Measurements from ENCODE around the gene CD1C.
A peak's percentile ranks its signal among the peaks of the same experiment; 100 is the strongest.
"Not testable (repeated sequence)": the region's sequence is repeated elsewhere in the genome, so short reads cannot be mapped to it uniquely, and the experiment has no call there.

The CD1C gene

DNA sequence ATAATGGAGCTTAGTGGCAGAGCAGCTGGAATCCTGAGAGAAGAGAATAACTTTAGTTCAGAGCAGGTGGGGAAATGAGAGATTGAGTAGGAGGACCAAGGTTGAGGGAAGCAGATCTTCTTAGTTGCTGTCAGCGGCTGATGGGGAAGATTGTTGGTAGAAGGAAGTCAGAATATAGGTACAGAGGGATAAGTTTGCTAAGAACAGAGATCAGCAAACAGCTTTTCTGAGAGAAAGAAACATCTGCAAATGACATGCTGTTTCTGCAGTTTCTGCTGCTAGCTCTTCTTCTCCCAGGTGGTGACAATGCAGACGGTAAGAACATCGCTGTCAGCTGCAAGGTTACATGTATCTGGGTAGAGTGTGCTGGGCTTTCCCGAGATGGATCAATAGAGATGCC lies at the start of gene CD1C:
CD1C (plus strand) TSS at position 113 of the 400 bp plus-strand sequence; CDS start at position 255, 142 bp downstream.
- DNase-seq, result no peak

DNA sequence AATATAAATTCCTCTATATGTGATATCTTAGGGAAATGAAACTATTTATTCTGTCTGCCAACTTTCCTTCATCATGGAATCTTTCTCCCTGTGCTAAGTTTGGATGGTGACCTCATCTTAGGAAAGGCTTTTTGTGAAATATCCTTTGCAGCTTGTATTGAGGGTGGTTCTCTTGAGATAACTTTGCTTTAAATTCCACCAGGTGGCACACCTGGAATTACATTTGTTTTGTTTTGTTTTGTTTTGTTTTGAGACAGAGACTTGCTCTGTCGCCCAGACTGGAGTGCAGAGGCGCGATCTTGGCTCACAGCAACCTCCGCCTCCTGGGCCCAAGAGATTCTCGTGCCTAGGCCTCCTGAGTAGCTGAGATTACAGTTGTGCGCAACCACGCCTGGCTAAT lies 43.1 kb upstream of the CD1C start:
- peak; percentile 21 for DNase-seq

DNA sequence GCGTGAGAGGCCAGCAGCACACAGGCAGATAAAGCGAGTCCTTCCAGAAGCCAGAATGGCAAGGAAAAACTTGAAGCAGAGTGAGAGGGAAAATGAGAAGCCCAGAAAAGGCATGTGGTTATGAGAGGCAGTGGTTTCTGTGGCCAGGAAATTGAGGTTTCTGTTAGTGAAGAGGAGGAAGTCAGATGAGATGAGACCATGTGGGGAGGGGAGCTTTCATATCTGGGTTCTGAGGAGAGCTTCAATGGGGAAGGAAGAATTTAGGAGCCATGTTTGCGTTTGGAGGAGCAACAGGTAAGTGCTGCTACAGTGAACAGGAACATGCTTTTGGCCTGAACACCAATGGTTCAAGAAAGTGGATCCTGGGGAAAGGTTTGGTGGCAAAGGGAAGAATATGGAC lies 41.6 kb upstream of the CD1C start:
- peak; percentile 90 for DNase-seq

DNA sequence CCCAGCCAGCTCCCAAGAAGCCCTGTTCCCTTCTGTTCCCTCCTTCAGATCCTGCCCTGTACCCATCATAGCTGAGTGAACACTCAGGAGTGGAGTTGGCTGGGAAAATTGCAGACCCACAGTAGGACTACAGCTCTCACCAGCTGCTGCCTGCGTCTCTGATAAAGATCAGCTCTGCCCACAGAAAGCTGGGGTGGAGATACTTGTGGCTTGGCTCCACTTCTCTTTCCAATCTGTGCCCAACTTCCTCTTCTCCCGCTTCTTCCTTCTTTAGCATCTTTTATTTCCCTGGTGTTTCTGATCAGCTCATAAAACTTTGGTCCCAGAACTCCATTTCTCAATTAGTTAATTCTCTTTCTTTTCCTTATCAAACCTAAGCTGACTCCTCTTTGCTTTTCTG lies 41.0 kb upstream of the CD1C start:
- peak; percentile 56 for DNase-seq

DNA sequence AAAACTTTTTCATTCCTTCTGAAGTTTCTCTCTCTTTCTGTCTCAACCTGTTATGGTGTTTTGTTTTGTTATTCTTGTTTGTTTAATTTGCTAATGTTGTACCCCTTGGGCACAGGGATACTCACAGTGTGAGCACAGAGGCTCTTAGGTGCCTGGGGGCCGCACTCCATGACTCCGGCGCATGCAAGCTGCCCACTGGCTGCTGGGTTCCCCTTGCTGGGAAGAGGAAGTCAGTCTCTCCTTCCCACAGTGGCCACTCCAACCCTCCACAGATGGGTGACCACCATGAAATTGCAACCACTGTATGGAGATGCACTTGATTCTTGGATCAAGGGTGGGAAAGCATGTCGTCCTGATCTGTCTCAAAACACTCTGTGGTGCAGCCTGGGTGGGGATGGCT lies 40.1 kb upstream of the CD1C start:
- DNase-seq, result no peak

DNA sequence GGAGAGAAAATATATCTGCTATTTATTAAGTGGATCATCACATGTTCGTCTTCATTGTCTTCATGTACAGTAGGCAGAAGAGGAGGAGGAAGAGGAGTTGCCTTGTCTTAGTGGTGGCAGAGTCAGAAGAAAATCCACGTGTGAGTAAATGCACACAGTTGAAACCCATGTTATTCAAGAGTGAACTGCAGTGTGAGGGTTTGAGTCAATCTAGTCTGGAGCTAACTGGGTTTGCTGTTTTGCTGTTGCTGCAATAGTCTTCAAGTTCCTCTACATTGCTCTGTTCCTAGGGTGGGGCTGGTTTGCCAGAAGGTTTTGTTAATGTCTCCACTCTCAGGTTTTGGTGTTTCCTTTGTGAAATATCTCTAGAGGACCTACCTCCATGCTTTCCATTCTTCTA lies 38.6 kb upstream of the CD1C start:
- no peak for DNase-seq

DNA sequence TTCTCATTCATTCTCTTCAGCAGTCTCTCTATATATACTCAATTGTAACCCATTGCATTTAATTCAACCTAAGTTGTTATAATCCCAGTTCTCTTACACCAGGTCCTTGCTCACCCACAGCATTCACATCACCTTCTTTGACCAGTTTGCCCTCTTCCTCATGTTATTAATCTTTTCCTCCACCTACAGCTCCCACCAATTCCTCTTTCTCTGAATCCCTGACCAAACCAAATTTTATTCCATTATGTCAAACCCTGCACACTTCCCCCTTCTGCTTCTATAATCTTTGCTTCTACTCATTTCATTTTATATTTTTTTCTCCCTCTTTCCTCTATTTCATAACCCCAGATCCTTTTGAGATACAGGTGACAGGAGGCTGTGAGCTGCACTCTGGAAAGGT lies 34.1 kb upstream of the CD1C start:
- no peak for DNase-seq

DNA sequence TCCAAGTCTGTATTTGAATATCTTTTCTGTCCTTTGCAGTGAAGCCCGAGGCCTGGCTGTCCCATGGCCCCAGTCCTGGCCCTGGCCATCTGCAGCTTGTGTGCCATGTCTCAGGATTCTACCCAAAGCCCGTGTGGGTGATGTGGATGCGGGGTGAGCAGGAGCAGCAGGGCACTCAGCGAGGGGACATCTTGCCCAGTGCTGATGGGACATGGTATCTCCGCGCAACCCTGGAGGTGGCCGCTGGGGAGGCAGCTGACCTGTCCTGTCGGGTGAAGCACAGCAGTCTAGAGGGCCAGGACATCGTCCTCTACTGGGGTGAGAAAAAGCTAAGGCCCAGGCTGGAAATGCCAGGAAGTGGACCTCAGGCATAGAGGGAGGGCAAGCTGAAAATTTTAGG lies 33.0 kb upstream of the CD1C start:
- not testable (repeated sequence) for DNase-seq

DNA sequence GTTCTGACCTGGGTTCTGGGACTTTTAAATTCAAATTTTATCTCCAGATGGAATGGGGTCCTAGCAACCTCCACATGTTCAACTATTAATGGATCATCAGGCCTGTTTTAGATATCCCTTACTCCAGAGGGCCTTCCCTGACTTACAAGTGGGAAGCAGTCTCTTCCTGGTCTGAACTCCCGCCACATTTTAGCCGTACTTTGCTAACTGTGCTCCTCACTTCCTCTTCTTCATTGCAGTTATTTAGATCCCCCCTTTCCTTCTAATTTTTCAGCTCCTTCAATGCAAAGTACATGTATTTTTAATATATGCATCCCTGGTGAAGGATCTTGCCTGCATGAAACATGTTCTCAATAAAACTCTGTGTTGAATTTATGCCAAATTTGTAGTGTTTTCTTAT lies 31.8 kb upstream of the CD1C start:
- no peak for DNase-seq

DNA sequence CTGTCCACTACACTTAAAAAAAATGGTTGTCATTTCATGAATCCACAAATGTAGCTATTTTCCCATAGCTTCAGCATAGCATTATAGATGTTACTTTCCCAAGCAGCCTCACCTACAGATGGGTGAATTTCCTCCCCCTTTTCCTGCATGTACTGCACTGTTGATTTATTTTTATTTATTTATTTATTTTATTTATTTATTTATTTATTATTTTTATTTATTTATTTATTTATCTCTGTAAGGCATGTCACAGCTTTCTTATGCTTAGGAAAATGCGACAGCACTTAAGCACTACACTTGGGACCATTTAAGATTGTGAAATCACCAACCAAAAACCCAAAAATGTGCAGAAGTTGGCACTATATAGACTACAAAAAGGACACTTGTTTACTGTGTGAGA lies 30.6 kb upstream of the CD1C start:
- no peak for DNase-seq

DNA sequence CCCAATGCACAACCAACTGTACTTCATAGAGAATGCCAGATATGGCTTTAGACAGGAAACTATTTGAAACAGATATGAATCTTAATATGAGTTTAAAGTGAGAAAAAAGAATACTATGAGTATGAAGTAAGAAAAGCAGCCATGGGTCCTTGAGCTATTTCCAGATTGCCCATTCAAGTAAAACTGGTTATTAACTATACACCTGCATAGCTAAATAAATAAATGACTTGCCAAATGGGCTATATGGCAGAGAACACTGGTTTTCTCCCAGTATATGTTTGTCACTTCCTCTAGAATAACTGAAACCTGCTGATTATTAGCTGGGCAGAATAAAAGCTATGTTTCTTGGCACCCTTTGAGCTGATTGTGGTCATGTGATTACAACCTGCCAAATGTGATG lies 17.0 kb upstream of the CD1C start:
- no peak for DNase-seq

DNA sequence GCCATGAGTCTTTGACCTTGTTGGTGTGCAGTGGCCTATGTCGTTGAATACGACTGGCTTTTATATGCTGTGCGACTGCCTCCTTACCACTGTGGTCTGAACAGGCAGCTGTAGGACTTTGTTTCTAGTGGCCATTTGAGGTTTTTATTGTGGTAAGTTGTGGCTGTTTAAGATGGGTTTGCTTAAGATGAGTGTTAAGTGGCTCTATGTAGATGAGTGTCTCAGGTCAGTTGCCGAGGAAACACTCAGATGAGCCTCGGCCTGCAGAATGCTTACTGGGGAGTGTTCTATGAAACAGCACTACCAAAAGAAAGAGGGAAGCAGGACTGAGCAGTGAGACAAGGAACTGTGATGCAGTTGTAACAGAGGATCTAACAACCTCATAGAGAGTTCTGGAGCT lies 14.9 kb upstream of the CD1C start:
- DNase-seq, result peak; percentile 34

DNA sequence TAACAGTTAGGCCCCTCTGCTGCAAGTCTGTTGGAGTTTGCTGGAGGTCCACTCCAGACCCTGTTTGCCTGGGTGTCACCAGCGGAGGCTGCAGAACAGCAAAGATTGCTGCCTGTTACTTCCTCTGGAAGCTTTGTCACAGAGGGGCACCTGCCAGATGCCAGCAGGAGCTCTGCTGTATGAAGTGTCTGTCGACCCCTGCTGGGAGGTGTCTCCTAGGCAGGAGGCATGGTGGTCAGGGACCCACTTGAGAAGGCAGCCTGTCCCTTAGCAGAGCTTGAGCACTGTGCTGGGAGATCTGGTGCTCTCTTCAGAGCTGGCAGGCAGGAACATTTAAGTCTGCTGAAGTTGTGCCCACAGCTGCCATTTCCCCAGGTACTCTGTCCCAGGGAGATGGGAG lies 7.3 kb upstream of the CD1C start:
- not testable (repeated sequence) for DNase-seq

DNA sequence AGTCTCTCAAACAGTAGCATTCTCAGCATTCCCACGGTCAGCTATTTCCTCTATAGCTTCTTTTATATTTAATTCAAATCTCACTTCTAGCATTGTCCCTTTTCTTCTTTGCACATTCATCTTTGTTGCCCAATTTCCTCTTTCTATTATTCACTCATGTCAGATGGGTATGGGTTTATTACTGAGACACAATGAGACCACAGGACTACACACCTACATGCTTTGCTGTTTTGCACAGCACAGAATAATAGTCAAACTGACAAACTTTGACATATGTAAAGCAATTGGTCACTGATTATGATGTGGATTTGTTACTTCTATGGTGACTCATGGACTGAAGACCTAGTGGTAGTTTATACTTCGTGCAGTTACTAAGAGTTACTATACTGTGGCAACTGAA lies 5.8 kb upstream of the CD1C start:
- no peak for DNase-seq

DNA sequence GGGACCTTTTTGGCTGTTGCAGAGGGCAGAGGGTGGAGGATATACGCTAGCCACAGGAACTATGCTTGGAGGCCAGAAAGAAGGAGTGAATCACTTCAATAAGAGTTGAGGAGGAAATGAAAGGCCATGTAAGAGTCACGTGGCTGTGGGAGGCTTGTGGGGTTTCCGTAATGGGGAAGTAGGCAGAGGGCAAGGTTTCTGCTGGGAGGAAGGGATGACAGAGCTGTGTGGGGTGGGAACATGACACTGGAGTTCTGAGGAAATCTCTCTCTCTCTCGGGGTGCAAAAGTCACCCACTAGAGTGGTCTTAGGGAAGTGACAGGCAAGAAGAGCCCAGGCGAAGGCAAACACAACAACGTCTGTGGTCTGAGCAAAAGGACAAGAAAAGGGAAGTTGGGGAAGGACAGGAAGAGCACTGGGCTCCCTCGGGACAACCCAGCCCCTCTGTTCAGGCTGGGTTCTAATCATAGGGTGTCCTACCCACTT lies 3.9 kb upstream of the CD1C start:
- DNase-seq, result peak; percentile 95

DNA sequence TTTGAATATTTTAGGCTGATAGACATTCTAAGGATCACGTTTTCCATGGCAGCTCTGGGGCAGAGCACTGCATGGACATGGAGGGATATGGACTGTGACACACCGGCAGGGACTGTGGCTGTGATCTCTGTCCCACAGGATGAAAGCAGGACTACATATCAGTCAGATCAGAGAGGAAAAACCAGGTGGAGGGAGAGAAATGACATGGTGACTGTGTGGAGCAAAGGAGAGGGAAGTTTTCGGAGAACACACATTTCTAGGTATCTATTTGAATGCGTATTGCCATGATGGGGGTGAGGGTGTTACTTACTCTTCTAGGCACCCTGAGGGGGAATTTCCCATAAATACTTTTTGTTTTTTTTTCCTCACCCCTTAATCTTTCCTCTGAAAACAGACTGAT lies 3.2 kb upstream of the CD1C start:
- no peak for DNase-seq

DNA sequence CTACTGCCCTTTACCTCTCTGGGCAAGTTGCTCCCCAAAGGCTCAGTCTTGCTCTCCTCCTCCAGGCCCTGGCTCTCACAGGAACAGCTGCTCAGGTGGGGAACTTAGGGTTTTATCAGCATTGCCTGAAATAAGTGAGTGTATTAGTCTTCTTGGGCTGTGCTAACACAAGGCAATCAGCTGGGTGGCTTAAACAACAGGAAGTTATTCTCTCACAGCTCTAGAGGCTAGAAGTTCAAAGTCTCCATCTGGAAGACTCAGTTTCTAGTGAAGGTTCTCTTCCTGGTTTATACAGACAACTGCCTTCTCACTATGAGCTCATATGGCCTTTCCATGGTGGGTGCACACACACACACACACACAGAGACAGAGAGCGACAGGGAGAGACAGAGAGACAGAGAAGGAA lies 2.8 kb upstream of the CD1C start:
- DNase-seq, result no peak

DNA sequence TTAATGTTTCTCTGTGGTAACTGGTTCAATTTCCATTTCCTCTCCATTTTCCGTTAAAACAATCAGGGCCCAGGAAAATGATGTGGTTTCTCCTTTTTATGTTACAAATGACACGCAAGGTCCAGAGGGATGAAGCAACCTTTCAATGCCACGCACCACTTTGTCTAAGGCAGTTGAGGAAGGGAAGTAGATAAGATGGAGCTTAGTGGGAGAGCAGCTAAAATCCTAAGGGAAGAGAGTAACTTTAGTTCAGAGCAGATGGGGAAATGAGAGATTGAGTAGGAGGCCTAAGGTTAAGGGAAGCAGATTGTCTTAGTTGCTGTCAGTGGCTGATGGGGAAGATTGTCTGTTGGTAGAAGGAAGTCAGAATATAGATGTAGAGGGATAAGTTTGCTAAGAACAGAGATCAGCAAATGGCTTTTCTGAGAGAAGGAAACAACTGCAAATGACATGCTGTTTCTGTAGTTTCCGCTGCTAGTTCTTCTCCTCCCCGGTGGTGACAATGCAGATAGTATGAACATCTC lies 660 bp downstream of the CD1C start:
- DNase-seq, result peak; percentile 59

DNA sequence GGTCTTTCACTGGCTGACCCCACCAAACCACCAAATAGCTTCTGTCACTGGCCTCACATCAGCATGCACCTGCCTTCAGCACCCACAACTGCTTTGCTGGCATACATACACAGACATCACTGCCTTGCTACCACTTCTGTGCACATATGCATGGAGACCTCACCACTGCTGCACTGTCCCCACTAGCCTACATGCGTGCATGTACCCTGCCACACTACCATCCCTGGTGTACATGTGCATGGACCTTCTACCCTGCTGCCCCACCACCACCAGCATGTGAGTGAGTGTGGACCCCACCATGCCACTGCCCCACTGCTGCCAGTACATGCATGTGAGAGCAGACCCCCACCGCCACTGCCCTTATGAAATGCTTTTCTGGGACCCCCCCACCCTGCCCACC lies 6.1 kb downstream of the CD1C start:
- no peak for DNase-seq

DNA sequence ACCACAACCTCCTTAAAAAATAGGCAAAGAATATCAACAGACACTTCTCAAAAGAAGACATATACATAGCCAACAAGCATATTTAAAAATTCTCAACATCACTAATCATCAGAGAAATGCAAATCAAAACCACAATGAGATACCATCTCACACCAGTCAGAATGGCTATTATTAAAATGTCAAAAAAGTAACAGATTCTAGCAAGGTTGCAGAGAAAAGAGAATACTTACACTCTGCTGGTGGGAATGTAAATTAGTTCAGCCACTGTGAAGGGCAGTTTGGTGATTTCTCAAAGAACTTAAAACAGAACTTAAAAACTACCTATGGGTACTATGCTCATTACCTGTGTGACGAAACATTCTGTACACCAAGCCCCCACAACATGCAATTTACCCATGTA lies 20.9 kb downstream of the CD1C start:
- DNase-seq, result no peak

DNA sequence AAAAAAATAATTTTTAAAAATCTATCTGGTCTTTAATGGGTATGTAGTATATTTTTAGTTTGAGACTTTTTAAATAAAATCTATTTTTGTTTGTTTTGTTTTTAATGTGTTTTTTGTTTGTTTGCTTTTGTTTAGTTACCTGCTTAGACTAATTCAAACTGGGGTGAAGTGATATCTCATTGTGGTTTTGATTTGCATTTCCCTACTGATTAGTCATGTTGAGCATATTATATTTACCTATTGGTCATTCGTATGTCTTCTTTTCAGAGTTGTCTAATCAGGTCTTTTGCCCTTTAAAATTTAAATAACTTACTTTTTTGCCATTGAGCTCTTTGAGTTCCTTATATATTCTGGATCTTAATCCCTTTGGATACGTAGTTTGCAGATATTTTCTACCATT lies 21.3 kb downstream of the CD1C start:
- no peak for DNase-seq

DNA sequence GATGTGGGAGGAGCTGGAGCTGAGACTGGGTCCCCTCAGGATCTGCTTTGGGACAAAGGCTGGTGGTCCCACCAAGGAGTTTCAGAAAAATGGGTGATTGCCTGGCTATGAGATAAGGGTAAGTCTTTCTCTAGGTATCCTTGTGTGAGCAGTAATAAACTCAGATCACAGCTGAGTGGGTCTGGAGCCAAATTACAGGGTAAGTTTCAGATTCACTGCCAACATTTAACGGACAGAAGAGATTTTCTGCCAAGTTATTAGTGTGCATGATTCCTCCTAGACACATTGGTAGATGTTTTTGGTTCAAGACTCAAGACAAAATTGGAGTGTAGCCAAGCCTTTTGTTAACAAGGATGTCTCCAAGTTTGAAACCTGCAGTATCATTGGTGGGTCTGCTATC lies 34.1 kb downstream of the CD1C start:
- DNase-seq, result no peak

DNA sequence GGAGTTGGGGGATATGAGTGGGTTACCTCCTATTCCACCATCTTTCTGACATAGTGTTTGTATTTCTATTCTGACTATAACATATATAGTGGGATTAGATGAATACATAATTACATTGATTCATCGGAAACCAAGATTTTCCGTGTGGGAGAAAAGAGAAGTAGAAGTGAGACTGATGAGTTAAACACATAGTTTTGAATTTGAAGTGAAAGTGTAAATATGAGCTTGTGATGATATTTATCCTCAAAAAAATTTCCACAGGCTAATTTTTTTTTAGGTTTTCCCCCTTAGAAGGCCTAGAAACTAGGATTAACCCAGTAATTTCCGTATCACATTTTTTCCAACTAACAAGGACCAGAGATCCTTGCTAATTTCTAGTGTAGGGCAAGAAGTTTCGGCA lies 34.7 kb downstream of the CD1C start:
- DNase-seq, result no peak

DNA sequence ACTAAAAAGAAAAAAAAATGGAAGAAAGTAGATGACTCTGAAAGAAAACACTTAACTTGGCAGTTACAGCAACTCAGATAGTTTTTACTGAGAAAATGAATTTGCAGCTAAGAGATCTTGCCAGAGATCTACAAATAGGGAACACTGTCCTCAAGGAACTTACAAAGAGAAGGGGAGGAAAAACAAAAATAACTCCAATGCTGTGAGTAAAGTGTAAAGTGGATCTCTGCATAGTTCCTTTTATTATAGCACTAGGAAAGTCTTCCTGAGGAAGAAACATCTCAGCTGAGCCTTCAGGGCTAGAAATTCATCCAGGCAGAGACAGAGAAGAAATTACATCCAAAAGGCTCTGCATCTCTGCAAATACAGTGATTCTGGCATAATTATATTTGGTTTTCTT lies 37.8 kb downstream of the CD1C start:
- no peak for DNase-seq

DNA sequence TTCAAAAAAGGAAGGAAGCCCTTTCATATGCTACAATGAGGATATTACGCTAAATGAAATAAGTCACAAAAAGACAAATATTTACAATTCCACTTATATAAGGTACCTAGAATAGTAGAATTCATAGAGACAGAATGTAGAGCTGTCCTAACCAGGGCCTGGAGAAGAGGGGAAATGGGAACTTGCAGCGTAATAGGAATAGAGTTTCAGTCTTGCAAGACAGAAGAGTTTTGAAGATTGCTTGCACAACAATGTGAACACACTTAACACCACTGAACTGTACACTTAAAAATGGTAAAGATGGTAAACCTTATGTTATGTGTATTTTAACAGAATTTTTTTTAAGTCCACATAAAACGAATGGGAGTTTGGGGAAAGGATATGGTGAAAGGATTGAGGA lies 38.7 kb downstream of the CD1C start:
- DNase-seq, result no peak

DNA sequence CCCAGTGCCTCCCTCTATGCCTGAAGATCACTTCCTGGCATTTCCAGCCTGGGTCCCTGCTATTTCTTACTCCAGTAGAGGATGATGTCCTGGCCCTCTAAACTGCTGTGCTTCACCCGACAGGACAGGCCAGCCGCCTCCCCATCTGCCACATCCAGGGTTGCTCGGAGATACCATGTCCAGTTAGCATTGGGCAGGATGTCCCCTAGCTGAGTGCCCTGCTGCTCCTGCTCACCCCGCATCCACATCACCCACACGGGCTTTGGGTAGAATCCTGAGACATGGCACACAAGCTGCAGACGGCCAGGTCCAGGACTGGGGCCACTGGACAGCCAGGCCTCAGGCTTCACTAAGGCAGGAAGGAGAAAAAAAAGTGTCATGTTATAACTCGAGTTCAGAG lies 39.6 kb downstream of the CD1C start:
- DNase-seq, result no peak
